CD4-positive, CD25-positive, alpha-beta regulatory T cell (primary cell): ENCODE results near the gene ANAPC5. TPM values are rescaled to one million over a fixed set of nuclear protein-coding genes. Genes with fewer than 3 reads are reported as not detected.

Experiments
- ATAC-seq, 2 donors: fragments of 150-1000 bp; cut with Tn5 transposase; one replicate each; pipeline ENCODE4 v1.10.0; 2021; ENCODE audit warnings: low read depth in 2 of 2, moderate number of reproducible peaks in 2 of 2, moderate library complexity in 1 of 2
- DNase-seq, 3 donors: peaks; one replicate each; pipeline versions ENCODE4 v3.0.0 to v3.0.0-alpha.2; 2012 to 2022; ENCODE audit warnings: mixed read lengths in 1 of 3
- H3K27ac ChIP-seq: one replicate; pipeline ENCODE4 v1.7.0; 2013; ENCODE audit warnings: mild to moderate bottlenecking, low read length; ENCODE audit not compliant: insufficient read depth, poor library complexity, severe bottlenecking
- H3K27me3 ChIP-seq: one replicate; pipeline ENCODE4 v1.7.0; 2013; ENCODE audit warnings: low read length; ENCODE audit not compliant: control insufficient read depth, insufficient read depth
- H3K36me3 ChIP-seq: one replicate; pipeline ENCODE4 v1.7.0; 2013; ENCODE audit warnings: mild to moderate bottlenecking, low read length, moderate library complexity; ENCODE audit not compliant: control insufficient read depth, insufficient read depth
- H3K4me1 ChIP-seq: 2 replicates; pipeline ENCODE4 v1.7.0; 2013; ENCODE audit warnings: mild to moderate bottlenecking, low read length; ENCODE audit not compliant: insufficient read depth, control insufficient read depth, poor library complexity, severe bottlenecking
- H3K4me3 ChIP-seq: one replicate; pipeline ENCODE4 v1.7.0; 2013; ENCODE audit warnings: low read depth, mild to moderate bottlenecking, low read length, moderate library complexity
- H3K9me3 ChIP-seq, 2 experiments: 1 replicate in 1 of 2; 2 replicates in 1 of 2; pipeline ENCODE4 v1.7.0; 2013; ENCODE audit warnings: low read length in 2 of 2, mild to moderate bottlenecking in 1 of 2, moderate library complexity in 1 of 2; ENCODE audit not compliant: control insufficient read depth in 2 of 2
- H3K27ac Mint-ChIP-seq, 3 donors: one replicate each; pipeline ENCODE4 v1.8.0; 2020 to 2022; ENCODE audit warnings: mild to moderate bottlenecking in 3 of 3, mixed read lengths in 3 of 3, moderate library complexity in 2 of 3
- H3K27me3 Mint-ChIP-seq: one replicate; pipeline ENCODE4 v1.8.0; 2022; ENCODE audit warnings: mild to moderate bottlenecking, mixed read lengths
- H3K36me3 Mint-ChIP-seq: one replicate; pipeline ENCODE4 v1.8.0; 2020; ENCODE audit warnings: mixed read lengths
- H3K4me1 Mint-ChIP-seq, 4 donors: one replicate each; pipeline ENCODE4 v1.8.0; 2020 to 2022; ENCODE audit warnings: mixed read lengths in 4 of 4, mild to moderate bottlenecking in 1 of 4
- H3K4me3 Mint-ChIP-seq, 4 donors: one replicate each; pipeline ENCODE4 v1.8.0; 2020 to 2022; ENCODE audit warnings: mild to moderate bottlenecking in 4 of 4, mixed read lengths in 4 of 4, moderate library complexity in 3 of 4
- H3K9me3 Mint-ChIP-seq, 7 donors: one replicate each; pipeline ENCODE4 v1.8.0; 2020 to 2022; ENCODE audit warnings: mixed read lengths in 7 of 7, mild to moderate bottlenecking in 3 of 7, moderate library complexity in 2 of 7
- polyA plus RNA-seq, 4 donors: library from polyadenylated mRNA; unstranded; fragments of 300-500 nt; fragmentation: Illumina TruSeq; gene quantifications; one replicate each; pipeline ENCODE4 v1.2.3, GENCODE V29; 2021
- total RNA-seq: library from RNA; stranded (reverse); gene quantifications from one replicate; pipeline ENCODE4 v1.2.3, GENCODE V29; 2022

ANAPC5 gene
- total and polyA plus RNA-seq, 5 donors from 2014 or later = 113 to 141 (median 138) TPM

- H3K4me3 Mint-ChIP-seq = no peak overlapping the region
- no peaks in the 10 kb centered on the region for H3K27me3 Mint-ChIP-seq
- H3K9me3 ChIP-seq = no peaks in the 10 kb centered on the region
- H3K4me3 ChIP-seq = no peak overlapping the region
- no peak overlapping the region for H3K27ac ChIP-seq
- H3K27me3 ChIP-seq = no peaks in the 10 kb centered on the region
- DNase-seq = no peak
- H3K27ac Mint-ChIP-seq = peak overlapping the region in 1 of 3 donors; percentile 62
- no peaks in the 10 kb centered on the region for H3K4me1 ChIP-seq
- H3K9me3 Mint-ChIP-seq = no peaks in the 10 kb centered on the region
- H3K36me3 ChIP-seq = peaks cover 15% of the 10 kb centered on the region
- H3K36me3 Mint-ChIP-seq = peaks cover 21% of the 10 kb centered on the region
- peaks cover 0 to 8% (median 4%) of the 10 kb centered on the region in 4 donors for H3K4me1 Mint-ChIP-seq
- no peak for ATAC-seq
Observed at GRCh38 chr12:121273364-121273896, 78.8 kb downstream of the ANAPC5 start.

DNA sequence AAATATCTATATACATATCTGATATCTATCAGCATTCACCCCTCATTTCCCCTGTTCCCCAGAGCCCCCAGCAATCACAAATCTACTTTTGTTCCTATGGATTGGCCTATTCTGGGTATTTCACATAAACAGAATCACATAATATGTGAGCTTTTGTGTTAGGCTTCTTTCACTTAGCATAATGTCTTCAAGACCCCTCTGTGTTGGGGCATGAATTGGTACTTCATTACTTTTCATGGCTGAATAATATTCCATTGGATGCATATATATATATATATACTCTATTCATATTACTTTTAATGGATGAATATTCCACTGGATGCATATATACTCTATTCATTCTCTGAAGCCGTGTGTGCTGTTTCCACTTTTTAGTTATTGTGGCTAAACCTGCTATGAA, 84.4 kb downstream of the ANAPC5 start:
- no peak overlapping the region for H3K27ac Mint-ChIP-seq
- no peaks in the 10 kb centered on the region for H3K9me3 ChIP-seq
- DNase-seq (no peak), ATAC-seq (no peak)
- no peak overlapping the region for H3K4me3 Mint-ChIP-seq
- no peak overlapping the region for H3K4me3 ChIP-seq
- H3K27me3 Mint-ChIP-seq = no peaks in the 10 kb centered on the region
- peaks cover 22% of the 10 kb centered on the region for H3K36me3 ChIP-seq
- no peaks in the 10 kb centered on the region for H3K4me1 ChIP-seq
- no peaks in the 10 kb centered on the region for H3K9me3 Mint-ChIP-seq
- peaks cover 0 to 4% (median 2%) of the 10 kb centered on the region in 4 donors for H3K4me1 Mint-ChIP-seq
- H3K36me3 Mint-ChIP-seq = peaks cover 27% of the 10 kb centered on the region
- H3K27me3 ChIP-seq = no peaks in the 10 kb centered on the region
- no peak overlapping the region for H3K27ac ChIP-seq

DNA sequence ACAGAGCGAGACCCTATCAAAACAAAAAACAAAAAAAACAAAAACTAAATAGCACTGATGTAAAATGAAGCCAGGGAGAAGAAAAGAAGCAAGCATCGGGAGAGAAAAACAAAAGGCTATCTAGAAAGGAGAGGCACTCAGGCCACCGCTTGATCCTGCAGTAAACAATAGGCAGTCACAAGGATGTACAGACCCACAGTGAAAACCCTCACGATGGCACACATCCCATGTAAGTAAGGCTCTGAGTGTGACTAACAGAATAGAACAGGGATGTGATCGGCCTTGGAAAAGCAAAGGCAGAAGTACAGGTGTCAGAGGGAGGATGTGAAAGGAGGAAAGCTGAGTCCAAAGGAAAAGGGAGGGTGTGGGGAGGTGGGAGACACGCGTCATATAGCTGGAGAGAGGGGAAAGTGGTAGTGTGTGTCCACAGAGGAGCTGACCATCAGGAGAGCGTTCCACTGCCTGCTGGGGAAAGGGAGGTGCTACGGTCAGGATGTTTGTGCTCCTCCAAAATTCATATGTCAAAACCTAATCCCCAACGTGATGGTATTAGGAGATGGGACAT, 87.2 kb downstream of the ANAPC5 start:
- no peak overlapping the region for H3K27ac ChIP-seq
- Mint-ChIP-seq H3K4me1 (no peaks in the 10 kb centered on the region), H3K4me3 (no peak overlapping the region), H3K27ac (no peak overlapping the region), H3K36me3 (peaks cover 36% of the 10 kb centered on the region), H3K27me3 (no peaks in the 10 kb centered on the region), H3K9me3 (no peaks in the 10 kb centered on the region)
- H3K27me3 ChIP-seq = no peaks in the 10 kb centered on the region
- peaks cover 34% of the 10 kb centered on the region for H3K36me3 ChIP-seq
- no peaks in the 10 kb centered on the region for H3K4me1 ChIP-seq
- no peaks in the 10 kb centered on the region for H3K9me3 ChIP-seq
- H3K4me3 ChIP-seq = no peak overlapping the region
- ATAC-seq = no peak
- DNase-seq = no peak

DNA sequence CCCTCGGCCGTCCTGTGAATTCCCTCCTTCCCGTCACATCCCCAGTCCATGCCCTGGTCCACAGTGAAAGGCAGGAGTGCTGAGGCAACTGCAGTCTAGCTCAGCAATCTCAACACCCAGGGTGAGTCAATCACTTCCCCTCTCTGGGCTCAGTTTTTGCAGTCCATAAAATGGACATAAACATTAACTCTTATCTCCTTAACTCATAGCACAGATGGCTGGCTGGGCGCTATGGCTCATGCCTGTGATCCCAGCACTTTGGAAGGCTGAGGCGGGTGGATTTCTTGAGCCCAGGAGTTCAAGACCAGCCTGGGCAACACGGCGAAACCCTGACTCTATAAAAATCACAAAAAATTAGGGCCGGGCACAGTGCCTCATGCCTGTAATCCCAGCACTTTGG, 88.1 kb downstream of the ANAPC5 start:
- no peaks in the 10 kb centered on the region for H3K4me1 Mint-ChIP-seq
- Histone ChIP-seq H3K36me3 (peaks cover 29% of the 10 kb centered on the region), H3K27ac (no peak overlapping the region), H3K27me3 (no peaks in the 10 kb centered on the region), H3K4me3 (no peak overlapping the region), H3K9me3 (no peaks in the 10 kb centered on the region), H3K4me1 (no peaks in the 10 kb centered on the region)
- ATAC-seq (no peak), DNase-seq (no peak)
- H3K4me3 Mint-ChIP-seq = no peak overlapping the region
- no peaks in the 10 kb centered on the region for H3K9me3 Mint-ChIP-seq
- no peaks in the 10 kb centered on the region for H3K27me3 Mint-ChIP-seq
- no peak overlapping the region for H3K27ac Mint-ChIP-seq
- H3K36me3 Mint-ChIP-seq = peaks cover 37% of the 10 kb centered on the region

DNA sequence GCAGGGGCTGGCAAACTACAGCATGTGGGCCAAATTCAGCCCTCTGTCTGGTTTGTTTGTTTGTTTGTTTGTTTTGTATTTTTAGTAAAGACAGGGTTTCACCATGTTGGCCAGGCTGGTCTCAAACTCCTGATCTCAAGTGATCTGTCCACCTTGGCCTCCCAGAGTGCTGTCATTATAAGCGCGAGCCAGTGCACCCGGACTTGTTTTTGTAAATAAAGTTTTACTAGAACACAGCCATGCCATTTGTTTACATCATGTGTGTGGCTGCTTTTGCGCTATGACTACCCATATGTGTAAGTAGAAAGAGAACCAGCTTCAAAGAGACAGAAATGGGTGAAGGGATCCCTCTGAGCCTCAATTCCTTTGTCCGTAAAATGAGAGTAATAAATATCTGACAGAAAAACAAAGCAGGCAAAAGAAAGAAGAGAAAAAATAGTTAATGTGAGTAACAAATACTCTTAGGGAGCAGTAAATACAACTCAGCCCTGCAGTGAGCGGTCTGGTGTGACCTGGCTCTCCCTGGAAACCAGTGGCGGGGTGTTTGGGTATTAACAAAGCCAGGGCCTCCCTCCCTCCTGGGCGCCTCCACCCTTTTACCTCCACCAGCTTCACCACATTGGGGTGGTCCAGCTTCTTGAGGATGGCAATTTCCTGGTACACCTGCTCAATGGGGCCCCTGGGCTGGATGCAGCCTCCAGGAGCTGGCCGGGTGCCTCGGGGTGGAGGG, 88.8 kb downstream of the ANAPC5 start:
- H3K4me1 Mint-ChIP-seq = no peaks in the 10 kb centered on the region
- Histone ChIP-seq H3K27me3 (no peaks in the 10 kb centered on the region), H3K9me3 (no peaks in the 10 kb centered on the region), H3K36me3 (peaks cover 22% of the 10 kb centered on the region), H3K27ac (no peak overlapping the region), H3K4me3 (no peak overlapping the region), H3K4me1 (no peaks in the 10 kb centered on the region)
- peaks cover 39% of the 10 kb centered on the region for H3K36me3 Mint-ChIP-seq
- no peak for ATAC-seq
- H3K9me3 Mint-ChIP-seq = no peaks in the 10 kb centered on the region
- H3K27ac Mint-ChIP-seq = peak overlapping the region in 1 of 3 donors; percentile 55
- no peaks in the 10 kb centered on the region for H3K27me3 Mint-ChIP-seq
- DNase-seq = no peak
- no peak overlapping the region for H3K4me3 Mint-ChIP-seq

DNA sequence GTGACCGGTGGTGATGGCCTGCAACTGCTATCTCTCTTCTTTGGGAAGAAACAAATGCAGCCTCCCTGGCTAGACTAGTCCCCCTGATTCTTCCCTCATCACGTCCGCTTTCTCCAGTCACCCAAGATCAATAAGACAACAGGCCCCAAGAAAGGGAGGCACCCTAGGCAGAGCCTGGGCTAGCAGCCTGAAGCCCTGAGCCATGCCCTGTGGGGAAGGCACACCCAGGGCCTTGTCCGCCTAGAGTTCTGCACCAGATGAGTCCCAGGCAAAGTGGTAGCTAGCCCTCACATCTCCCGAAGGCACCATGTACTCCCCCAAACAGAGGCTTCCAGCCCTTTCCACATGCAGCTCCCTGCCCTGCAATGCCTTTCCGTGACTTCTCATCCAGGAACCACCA, 90.8 kb downstream of the ANAPC5 start:
- ATAC-seq (no peak), DNase-seq (no peak)
- Histone ChIP-seq H3K4me3 (no peak overlapping the region), H3K36me3 (peaks cover 18% of the 10 kb centered on the region), H3K27me3 (no peaks in the 10 kb centered on the region), H3K27ac (no peak overlapping the region), H3K9me3 (no peaks in the 10 kb centered on the region), H3K4me1 (no peaks in the 10 kb centered on the region)
- peaks cover 46% of the 10 kb centered on the region for H3K36me3 Mint-ChIP-seq
- H3K4me3 Mint-ChIP-seq = no peak overlapping the region
- H3K4me1 Mint-ChIP-seq = peaks cover 0 to 5% (median 0%) of the 10 kb centered on the region in 4 donors
- no peak overlapping the region for H3K27ac Mint-ChIP-seq
- H3K9me3 Mint-ChIP-seq = no peaks in the 10 kb centered on the region
- no peaks in the 10 kb centered on the region for H3K27me3 Mint-ChIP-seq

DNA sequence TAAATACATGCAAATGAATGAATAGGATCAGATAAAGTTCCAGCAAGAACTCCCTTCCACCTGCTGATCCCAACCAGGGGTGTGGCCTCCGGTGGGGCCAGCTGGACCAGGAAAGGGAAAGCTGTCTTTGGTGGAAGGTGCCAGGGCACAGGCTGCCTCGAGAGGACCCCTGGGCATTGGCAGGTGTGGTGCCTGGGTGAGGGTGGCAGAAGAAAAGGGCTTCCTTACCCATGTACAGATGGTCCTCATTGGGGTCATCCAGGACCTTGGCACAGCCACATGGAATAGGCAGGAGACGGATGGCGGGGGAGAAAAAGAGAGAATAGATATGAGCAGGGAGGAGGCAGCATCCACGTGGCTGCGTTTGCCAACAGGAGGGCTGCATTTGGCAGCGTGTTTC, 92.1 kb downstream of the ANAPC5 start:
- H3K27me3 Mint-ChIP-seq = no peaks in the 10 kb centered on the region
- no peak for DNase-seq
- H3K4me1 Mint-ChIP-seq = peaks cover 0 to 5% (median 0%) of the 10 kb centered on the region in 4 donors
- no peaks in the 10 kb centered on the region for H3K9me3 Mint-ChIP-seq
- no peaks in the 10 kb centered on the region for H3K9me3 ChIP-seq
- H3K36me3 ChIP-seq = peaks cover 15% of the 10 kb centered on the region
- no peak overlapping the region for H3K4me3 Mint-ChIP-seq
- H3K36me3 Mint-ChIP-seq = peaks cover 39% of the 10 kb centered on the region
- H3K27me3 ChIP-seq = no peaks in the 10 kb centered on the region
- no peak overlapping the region for H3K4me3 ChIP-seq
- no peak for ATAC-seq
- peak overlapping the region in 2 of 3 donors; percentile 69 to 76 for H3K27ac Mint-ChIP-seq
- H3K27ac ChIP-seq = no peak overlapping the region
- no peaks in the 10 kb centered on the region for H3K4me1 ChIP-seq

- Histone ChIP-seq H3K4me3 (no peak overlapping the region), H3K9me3 (no peaks in the 10 kb centered on the region), H3K27me3 (no peaks in the 10 kb centered on the region), H3K27ac (no peak overlapping the region), H3K36me3 (peaks cover 21% of the 10 kb centered on the region), H3K4me1 (no peaks in the 10 kb centered on the region)
- peaks cover 0 to 5% (median 0%) of the 10 kb centered on the region in 4 donors for H3K4me1 Mint-ChIP-seq
- H3K4me3 Mint-ChIP-seq = no peak overlapping the region
- no peaks in the 10 kb centered on the region for H3K9me3 Mint-ChIP-seq
- ATAC-seq (no peak), DNase-seq (no peak)
- no peak overlapping the region for H3K27ac Mint-ChIP-seq
- no peaks in the 10 kb centered on the region for H3K27me3 Mint-ChIP-seq
- peaks cover 44% of the 10 kb centered on the region for H3K36me3 Mint-ChIP-seq
Observed at GRCh38 chr12:121259074-121259473, 93.1 kb downstream of the ANAPC5 start.
